Panc1 (cell line): ENCODE data around the gene TAS2R42. TPM values are rescaled to one million over a fixed set of nuclear protein-coding genes. Genes with fewer than 3 reads are reported as not detected.

Source experiments
- ATAC-seq: fragments of 200-7000 bp; cut with Tn5 transposase; 2 replicates; pipeline ENCODE4 v1.9.1; 2020; ENCODE audit warnings: mild to moderate bottlenecking, moderate library complexity
- BruUV-seq: library from RNA; stranded (reverse); fragments of 400-500 nt; replicated peaks from 2 replicates; lab custom pipeline; 2021; lab: Mats Ljungman, UMichigan
- CTCF ChIA-PET: fragments of 300-600 bp; sonication (Branson Sonifier 250); formaldehyde crosslinking; loops from one replicate; lab custom pipeline; 2022; ENCODE audit warnings: antibody characterized with exemption; lab: Charles Lee
- POLR2A ChIA-PET: fragments of 300-600 bp; sonication (Branson Sonifier 250); formaldehyde crosslinking; loops from one replicate; lab custom pipeline; 2022; ENCODE audit warnings: antibody characterized with exemption; lab: Charles Lee
- DNase-seq: peaks from one replicate; pipeline ENCODE4 v3.0.0-alpha.2; 2010; ENCODE audit warnings: low read depth, low spot score
- H3K27ac ChIP-seq: 2 replicates; pipeline ENCODE4 v1.5.1; 2011; ENCODE audit warnings: mild to moderate bottlenecking, low read length, inconsistent platforms
- H3K27me3 ChIP-seq: fragments of 200-500 bp; sonication (Bioruptor generic); 2 replicates; pipeline ENCODE4 v1.6.0; 2014; ENCODE audit warnings: low read length, inconsistent platforms; ENCODE audit not compliant: control insufficient read depth, insufficient read depth
- H3K36me3 ChIP-seq: fragments of 200-500 bp; sonication (Bioruptor generic); 2 replicates; pipeline ENCODE4 v1.5.1; 2014; ENCODE audit warnings: inconsistent platforms, mild to moderate bottlenecking, low read length, moderate library complexity; ENCODE audit not compliant: control insufficient read depth, insufficient read depth
- H3K4me1 ChIP-seq: 2 replicates; pipeline ENCODE4 v1.5.1; 2011; ENCODE audit warnings: inconsistent platforms, mild to moderate bottlenecking, low read length, moderate library complexity; ENCODE audit not compliant: control insufficient read depth, insufficient read depth
- H3K4me3 ChIP-seq, 2 experiments: 2 replicates each; pipeline ENCODE4 v1.5.1; 2011 to 2012; ENCODE audit warnings: low read depth in 2 of 2, low read length in 2 of 2, mild to moderate bottlenecking in 2 of 2, inconsistent platforms in 1 of 2, moderate library complexity in 1 of 2
- H3K9me3 ChIP-seq: fragments of 200-500 bp; sonication (Bioruptor generic); 2 replicates; pipeline ENCODE4 v1.5.1; 2014; ENCODE audit warnings: low read depth, mild to moderate bottlenecking, inconsistent platforms, low read length, moderate library complexity; ENCODE audit not compliant: control insufficient read depth, insufficient read depth
- CTCF ChIP-seq: fragments of 450-650 bp; IDR thresholded peaks from 2 replicates; pipeline ENCODE4 v1.5.1; 2017; ENCODE audit warnings: mild to moderate bottlenecking
- POLR2AphosphoS5 ChIP-seq: IDR thresholded peaks from 2 replicates; pipeline ENCODE4 v1.6.1; 2012; ENCODE audit warnings: mild to moderate bottlenecking, low read depth, low read length, moderate library complexity
- REST ChIP-seq, 2 experiments: IDR thresholded peaks; 2 replicates each; pipeline ENCODE4 v1.6.1; 2011 to 2012; ENCODE audit warnings: low read depth in 2 of 2, control low read depth in 1 of 2, low read length in 1 of 2, mild to moderate bottlenecking in 1 of 2, moderate library complexity in 1 of 2; ENCODE audit not compliant: insufficient read depth in 1 of 2
- SIN3A ChIP-seq: IDR thresholded peaks from 2 replicates; pipeline ENCODE4 v1.6.1; 2012; ENCODE audit warnings: low read depth, mild to moderate bottlenecking, low read length, moderate library complexity, borderline replicate concordance; ENCODE audit not compliant: insufficient read depth
- TCF7L2 ChIP-seq: IDR thresholded peaks from 2 replicates; pipeline ENCODE4 v1.6.1; 2011; ENCODE audit warnings: mild to moderate bottlenecking, low read depth, low read length, inconsistent platforms
- in situ Hi-C: cut with HindIII; loops from 2 replicates; pipeline ENCODE4 v1.10.0; 2016; ENCODE audit warnings: low sequenced_read_pairs, low pct_unique_long_range_greater_than_20kb
- intact Hi-C: fragments of 100-400 bp; cut with micrococcal nuclease; formaldehyde crosslinking; loops from one replicate; pipeline ENCODE4 v1.10.0; 2022; ENCODE audit not compliant: unreplicated experiment
- total RNA-seq: library from RNA; stranded (reverse); gene quantifications from one replicate; pipeline ENCODE4 v1.2.1, GENCODE V29; 2021; ENCODE audit not compliant: unreplicated experiment

Gene TAS2R42
- total RNA-seq, 1 experiment from 2014 or later, result not detected

- in situ Hi-C loops, result no loop called here
- intact Hi-C loops, result loop anchor here (5.0 kb wide), 1 partner anchor 259 kb away; no protein-coding TSS in a partner anchor
- H3K27ac ChIP-seq, result no peak overlapping the region
- ChIA-PET CTCF (no interaction called here), POLR2A (no interaction called here)
- no peak overlapping the region for H3K4me3 ChIP-seq
- TF ChIP-seq CTCF (peak; percentile 73), REST (IDR thresholded peaks at IDR 0.05; ENCODE audit: insufficient read depth in 1 of 2, low read depth in 2 of 2, low read length in 1 of 2) (no peak), TCF7L2 (no peak), POLR2AphosphoS5 (no peak)
- no peaks in the 10 kb centered on the region for H3K36me3 ChIP-seq
- H3K27me3 ChIP-seq, result no peaks in the 10 kb centered on the region; the same call in 1 of the 2 replicates
- no peaks in the 10 kb centered on the region for H3K4me1 ChIP-seq
- H3K9me3 ChIP-seq, result no peaks in the 10 kb centered on the region
- DNase-seq, result peak; percentile 39
- BruUV-seq, result no TSS peak
- ATAC-seq, result peak; percentile 83
These were observed 41.7 kb upstream of the TAS2R42 start for GRCh38 chr12:11228296-11228879.

GRCh38 chr12:11227373-11227772 is 40.6 kb upstream of the TAS2R42 start:
- DNase-seq (no peak), ATAC-seq (no peak)
- no TSS peak for BruUV-seq
- no peaks in the 10 kb centered on the region for H3K4me1 ChIP-seq
- no peak overlapping the region for H3K27ac ChIP-seq
- ChIA-PET CTCF (no interaction called here), POLR2A (no interaction called here)
- no peaks in the 10 kb centered on the region for H3K9me3 ChIP-seq
- intact Hi-C loops (loop anchor here (5.0 kb wide), 1 partner anchor 260 kb away; no protein-coding TSS in a partner anchor), in situ Hi-C loops (no loop called here)
- no peak overlapping the region for H3K4me3 ChIP-seq
- TF ChIP-seq POLR2AphosphoS5 (no peak), TCF7L2 (no peak), SIN3A (no peak), CTCF (no peak), REST (IDR thresholded peaks at IDR 0.05; ENCODE audit: insufficient read depth in 1 of 2, low read depth in 2 of 2, low read length in 1 of 2) (no peak)
- no peaks in the 10 kb centered on the region for H3K36me3 ChIP-seq
- no peaks in the 10 kb centered on the region; the same call in 1 of the 2 replicates for H3K27me3 ChIP-seq
